Karpas-422 (cell line): ENCODE results near the gene BOD1L2. TPM values are rescaled to one million over a fixed set of nuclear protein-coding genes. Genes with fewer than 3 reads are reported as not detected.

Experiments used
- DNase-seq: peaks from one replicate; pipeline ENCODE4 v3.0.0-alpha.2; 2015
- H2AFZ ChIP-seq: fragments of 200-600 bp; sonication (generic); 2 replicates; pipeline ENCODE4 v1.6.1; 2014; ENCODE audit warnings: antibody characterized with exemption, low read length, mixed read lengths
- H3K27ac ChIP-seq: fragments of 200-600 bp; sonication (generic); 2 replicates; pipeline ENCODE4 v1.5.1; 2014; ENCODE audit warnings: mild to moderate bottlenecking, low read length, moderate library complexity
- H3K27me3 ChIP-seq: fragments of 200-600 bp; sonication (generic); 2 replicates; pipeline ENCODE4 v1.6.1; 2014; ENCODE audit warnings: low read length, mixed read lengths
- H3K36me3 ChIP-seq: fragments of 200-600 bp; sonication (generic); 2 replicates; pipeline ENCODE4 v1.6.1; 2014; ENCODE audit warnings: low read length, mixed read lengths; ENCODE audit not compliant: insufficient read depth
- H3K4me1 ChIP-seq: fragments of 200-600 bp; sonication (generic); 2 replicates; pipeline ENCODE4 v1.6.1; 2014; ENCODE audit warnings: mild to moderate bottlenecking, low read length, mixed read lengths
- H3K4me2 ChIP-seq: fragments of 200-600 bp; sonication (generic); 2 replicates; pipeline ENCODE4 v1.6.1; 2014; ENCODE audit warnings: low read length, low read depth, mild to moderate bottlenecking; ENCODE audit not compliant: poor library complexity, severe bottlenecking
- H3K4me3 ChIP-seq: fragments of 200-600 bp; sonication (generic); 2 replicates; pipeline ENCODE4 v1.5.1; 2014; ENCODE audit warnings: mild to moderate bottlenecking, antibody characterized with exemption, low read length, mixed read lengths
- H3K79me2 ChIP-seq: fragments of 200-600 bp; sonication (generic); 2 replicates; pipeline ENCODE4 v1.6.1; 2014; ENCODE audit warnings: mild to moderate bottlenecking, low read length, mixed read lengths
- H3K9ac ChIP-seq: fragments of 200-600 bp; sonication (generic); 2 replicates; pipeline ENCODE4 v1.6.0; 2014; ENCODE audit warnings: low read length
- H3K9me2 ChIP-seq: fragments of 200-600 bp; sonication (generic), shearing (Covaris generic); replicated peaks from 2 replicates; pipeline ENCODE4 v1.6.0; 2014; ENCODE audit warnings: mild to moderate bottlenecking, low read length, moderate library complexity; ENCODE audit not compliant: insufficient read depth
- H3K9me3 ChIP-seq: fragments of 300-700, 200-600 bp; sonication (generic); 2 replicates; pipeline ENCODE4 v1.6.1; 2014; ENCODE audit warnings: low read length, mixed read lengths
- H4K20me1 ChIP-seq: fragments of 200-600 bp; sonication (generic); 2 replicates; pipeline ENCODE4 v1.6.1; 2014; ENCODE audit warnings: mild to moderate bottlenecking, antibody characterized with exemption, low read length, low read depth; ENCODE audit not compliant: insufficient read depth
- total RNA-seq: library from RNA; depleted of rRNA; stranded (reverse); fragments of >200 nt; shearing (Covaris generic); gene quantifications from 2 replicates; pipeline ENCODE4 v1.2.3, GENCODE V29; 2014; ENCODE audit warnings: low replicate concordance; rRNA removed

Gene BOD1L2
- total RNA-seq, 1 experiment from 2014 or later, result not detected

DNA sequence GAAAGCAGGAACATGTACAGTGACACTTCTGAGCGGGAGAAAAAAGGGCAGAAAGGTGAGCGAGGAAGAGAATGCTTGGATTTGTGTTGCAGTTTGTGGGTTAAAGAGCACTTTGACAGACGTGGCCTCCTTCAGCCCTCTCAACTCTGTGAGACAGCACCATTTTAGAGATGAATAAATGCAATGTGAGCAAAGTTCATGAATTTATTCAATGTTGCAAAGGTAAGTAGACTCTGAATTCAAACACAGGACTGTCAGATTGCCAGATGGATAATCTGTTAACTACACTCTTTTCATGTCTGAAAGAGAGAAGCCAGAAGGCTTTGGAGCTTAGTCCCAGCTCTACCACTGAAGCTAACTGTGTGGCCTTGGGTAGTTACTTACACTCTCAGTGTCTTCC lies 47.7 kb downstream of the BOD1L2 start:
- no peaks in the 10 kb centered on the region for H3K79me2 ChIP-seq

DNA sequence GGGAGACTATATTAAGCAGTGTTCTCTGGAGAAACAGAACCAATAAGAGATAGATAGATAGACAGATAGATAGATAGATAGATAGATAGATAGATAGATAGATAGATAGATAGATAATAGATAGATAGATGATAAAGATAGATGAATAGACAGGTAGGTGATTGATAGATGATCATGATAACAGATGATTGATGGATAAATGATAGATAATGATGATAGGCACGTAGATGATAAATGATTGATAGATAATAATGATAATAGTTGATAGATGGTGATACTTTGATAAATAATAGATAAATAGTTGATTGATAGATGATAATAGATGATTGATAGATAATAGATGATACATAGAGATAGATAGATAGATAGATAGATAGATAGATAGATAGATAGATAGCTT lies 48.5 kb downstream of the BOD1L2 start:
- no peak for DNase-seq
- H3K27me3 ChIP-seq, result 0 out of 2 replicates have a peak, but pooled peaks cover 3% of the 10 kb centered on the region
- no peak overlapping the region for H3K27ac ChIP-seq
- H3K36me3 ChIP-seq, result no peaks in the 10 kb centered on the region
- H3K9me2 ChIP-seq, result no peaks in the 10 kb centered on the region
- H3K4me1 ChIP-seq, result no peaks in the 10 kb centered on the region
- H3K9ac ChIP-seq, result no peak overlapping the region
- no peak overlapping the region for H3K4me2 ChIP-seq
- H4K20me1 ChIP-seq, result no peaks in the 10 kb centered on the region
- H3K79me2 ChIP-seq, result no peaks in the 10 kb centered on the region
- H3K4me3 ChIP-seq, result no peak overlapping the region
- no peak overlapping the region for H2AFZ ChIP-seq
- H3K9me3 ChIP-seq, result no peaks in the 10 kb centered on the region

More for the DNA sequence above, 47.7 kb downstream of the BOD1L2 start:
- no peak for DNase-seq
- Histone ChIP-seq H3K4me2 (no peak overlapping the region), H3K9me3 (no peaks in the 10 kb centered on the region), H3K36me3 (no peaks in the 10 kb centered on the region), H4K20me1 (no peaks in the 10 kb centered on the region), H3K4me1 (no peaks in the 10 kb centered on the region), H3K9me2 (no peaks in the 10 kb centered on the region; the same call in 1 of the 2 replicates), H3K27me3 (peaks cover 3% of the 10 kb centered on the region; the same call in 1 of the 2 replicates), H2AFZ (no peak overlapping the region), H3K9ac (no peak overlapping the region), H3K27ac (no peak overlapping the region), H3K4me3 (no peak overlapping the region)

DNA sequence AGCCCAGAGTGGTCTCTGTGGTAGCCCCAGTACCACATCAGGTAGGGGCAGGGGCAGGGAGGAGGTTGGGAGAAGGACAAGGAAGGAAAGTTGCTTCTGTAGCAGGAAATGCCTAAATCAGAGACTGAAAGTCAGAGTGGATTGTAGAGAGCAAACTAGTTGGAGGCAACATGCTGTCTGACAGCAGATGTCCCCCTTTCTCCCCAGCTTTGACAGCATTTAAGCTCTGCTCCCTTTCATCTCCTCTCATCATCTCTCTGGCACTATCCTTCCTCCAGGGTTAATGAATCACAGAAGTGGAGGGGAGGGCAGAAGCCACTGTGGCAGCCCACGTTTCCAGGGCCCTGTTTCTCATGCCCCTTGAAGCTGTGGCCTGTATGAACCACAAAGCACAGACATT lies 50.4 kb downstream of the BOD1L2 start:
- Histone ChIP-seq H3K27ac (no peak overlapping the region), H3K79me2 (no peaks in the 10 kb centered on the region), H3K4me3 (no peak overlapping the region), H3K9ac (no peak overlapping the region), H3K4me1 (no peaks in the 10 kb centered on the region), H3K9me3 (no peaks in the 10 kb centered on the region), H3K36me3 (no peaks in the 10 kb centered on the region), H3K27me3 (0 out of 2 replicates have a peak, but pooled peaks cover 3% of the 10 kb centered on the region), H3K4me2 (no peak overlapping the region), H4K20me1 (no peaks in the 10 kb centered on the region), H2AFZ (no peak overlapping the region), H3K9me2 (no peaks in the 10 kb centered on the region)
- no peak for DNase-seq

DNA sequence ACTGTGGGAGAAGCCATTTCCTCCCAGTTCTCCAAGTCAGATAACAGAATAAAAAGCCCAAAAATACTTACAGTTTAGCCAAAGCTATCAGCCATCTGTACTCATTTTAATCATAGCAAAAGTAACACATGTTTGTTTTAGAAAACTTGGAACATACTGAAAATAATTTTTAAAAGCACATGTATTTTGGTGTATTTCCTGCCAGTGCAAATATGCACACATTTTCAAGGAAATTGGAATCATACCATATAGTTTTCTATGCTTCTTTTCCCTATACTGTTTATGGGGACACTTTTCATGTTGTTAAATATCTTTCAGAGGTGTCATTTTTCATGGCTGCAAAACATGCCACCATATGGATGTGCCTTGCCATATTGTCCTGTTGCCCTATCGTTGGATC lies 51.2 kb downstream of the BOD1L2 start:
- H3K9ac ChIP-seq, result no peak overlapping the region
- 0 out of 2 replicates have a peak, but pooled peaks cover 3% of the 10 kb centered on the region for H3K27me3 ChIP-seq
- H3K9me3 ChIP-seq, result no peaks in the 10 kb centered on the region
- H3K9me2 ChIP-seq, result no peaks in the 10 kb centered on the region
- no peak overlapping the region for H3K4me3 ChIP-seq
- H2AFZ ChIP-seq, result no peak overlapping the region
- no peaks in the 10 kb centered on the region for H3K79me2 ChIP-seq
- no peak for DNase-seq
- no peaks in the 10 kb centered on the region for H3K4me1 ChIP-seq
- no peaks in the 10 kb centered on the region for H3K36me3 ChIP-seq
- no peaks in the 10 kb centered on the region for H4K20me1 ChIP-seq
- no peak overlapping the region for H3K27ac ChIP-seq
- H3K4me2 ChIP-seq, result no peak overlapping the region

Other genes with a start within 250 kb of the BOD1L2 start
- gene ST8SIA3, start 205.5 kb downstream of the BOD1L2 start, total RNA-seq, result not detected in 2 replicates